Calu3 (cell line): ENCODE measurements around the gene USP17L25. TPM values are rescaled to one million over a fixed set of nuclear protein-coding genes. Genes with fewer than 3 reads are reported as not detected.
"Not testable (repeated sequence)": the region's sequence is repeated elsewhere in the genome, so short reads cannot be mapped to it uniquely, and the experiment has no call there.

ENCODE experiments used
- BruUV-seq: library from RNA; stranded (reverse); fragments of 400-500 nt; replicated peaks from 2 replicates; lab custom pipeline; 2021; lab: Mats Ljungman, UMichigan
- CTCF ChIA-PET: fragments of 300-600 bp; sonication (Branson Sonifier 250); formaldehyde crosslinking; loops from one replicate; lab custom pipeline; 2022; ENCODE audit warnings: antibody characterized with exemption; lab: Charles Lee
- DNase-seq: peaks from one replicate; pipeline ENCODE4 v3.0.0; 2022
- H3K27ac Mint-ChIP-seq: one replicate; pipeline ENCODE4 v1.8.0; 2022; ENCODE audit warnings: mixed read lengths; ENCODE audit not compliant: unreplicated experiment
- H3K27me3 Mint-ChIP-seq: one replicate; pipeline ENCODE4 v1.8.0; 2022; ENCODE audit warnings: mixed read lengths; ENCODE audit not compliant: unreplicated experiment
- H3K36me3 Mint-ChIP-seq: one replicate; pipeline ENCODE4 v1.8.0; 2022; ENCODE audit warnings: mild to moderate bottlenecking, moderate library complexity, mixed read lengths; ENCODE audit not compliant: insufficient read depth, unreplicated experiment
- H3K4me1 Mint-ChIP-seq: one replicate; pipeline ENCODE4 v1.8.0; 2022; ENCODE audit warnings: mild to moderate bottlenecking, low read depth, mixed read lengths; ENCODE audit not compliant: unreplicated experiment
- H3K4me3 Mint-ChIP-seq: one replicate; pipeline ENCODE4 v1.8.0; 2022; ENCODE audit warnings: mild to moderate bottlenecking, low read depth, moderate library complexity, mixed read lengths; ENCODE audit not compliant: unreplicated experiment
- H3K9me3 Mint-ChIP-seq: one replicate; pipeline ENCODE4 v1.8.0; 2022; ENCODE audit warnings: low read depth, mixed read lengths; ENCODE audit not compliant: unreplicated experiment
- intact Hi-C: fragments of 100-400 bp; cut with micrococcal nuclease; formaldehyde crosslinking; loops from one replicate; pipeline ENCODE4 v1.10.0; 2022; ENCODE audit not compliant: unreplicated experiment
- total RNA-seq: library from RNA; stranded (reverse); gene quantifications from 2 replicates; pipeline ENCODE4 v1.2.3, GENCODE V29; 2022

USP17L25 gene
- total RNA-seq, 1 experiment from 2014 or later = not detected

DNA sequence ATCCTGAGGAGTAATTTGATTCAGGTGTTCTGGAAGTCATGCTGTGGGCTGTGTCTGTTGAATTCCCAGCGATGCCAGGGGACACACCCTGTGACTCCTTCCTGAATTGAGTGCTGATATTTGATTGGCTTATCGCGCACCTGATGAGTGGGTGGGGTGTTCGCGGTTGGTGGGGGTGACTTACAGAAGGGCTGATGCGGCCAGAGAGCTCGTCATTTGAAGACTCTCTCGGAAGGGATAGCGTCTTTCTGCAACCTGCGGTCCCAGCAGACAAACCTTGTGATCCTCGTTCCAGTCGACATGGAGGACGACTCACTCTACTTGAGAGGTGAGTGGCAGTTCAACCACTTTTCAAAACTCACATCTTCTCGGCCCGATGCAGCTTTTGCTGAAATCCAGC lies 33.1 kb downstream of the USP17L25 start, which contains the start of gene USP17L30:
USP17L30 (plus strand) TSS at position 301 of the 400 bp plus-strand sequence; CDS start at position 301, 0 bp downstream.
- DNase-seq, H3K27me3 Mint-ChIP-seq, H3K27ac Mint-ChIP-seq, H3K4me3 Mint-ChIP-seq, H3K4me1 Mint-ChIP-seq, CTCF ChIA-PET, H3K9me3 Mint-ChIP-seq, BruUV-seq, intact Hi-C loops, H3K36me3 Mint-ChIP-seq: not testable (repeated sequence)

DNA sequence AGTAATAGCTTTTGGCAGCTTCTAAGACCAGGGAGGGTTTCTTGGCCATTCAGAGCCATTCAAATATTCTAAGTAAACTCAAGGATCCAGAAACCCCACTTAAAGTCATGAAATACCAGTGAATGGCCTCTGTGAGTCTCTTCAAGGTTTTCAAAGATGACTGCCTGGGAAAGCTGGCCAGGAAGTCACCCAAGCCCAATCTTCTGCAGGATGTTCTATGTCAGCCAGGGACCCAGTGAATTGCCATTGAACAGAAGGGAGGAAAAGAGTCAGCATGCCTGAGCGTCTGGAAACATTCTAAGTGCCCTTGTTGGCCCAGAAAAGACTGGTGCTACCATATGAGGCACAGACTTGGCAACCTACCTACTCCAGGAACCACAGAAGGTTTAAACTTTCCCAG lies 50.2 kb downstream of the USP17L25 start:
- H3K27me3 Mint-ChIP-seq, H3K4me1 Mint-ChIP-seq, CTCF ChIA-PET: not testable (repeated sequence)

More for the DNA sequence above, 50.2 kb downstream of the USP17L25 start:
- DNase-seq, H3K9me3 Mint-ChIP-seq, BruUV-seq, intact Hi-C loops, H3K27ac Mint-ChIP-seq, H3K36me3 Mint-ChIP-seq, H3K4me3 Mint-ChIP-seq: not testable (repeated sequence)

Other genes with a start within 250 kb of the USP17L25 start
- gene FAM90A26, start 159.5 kb upstream of the USP17L25 start, total RNA-seq = not detected in 2 replicates
- gene USP17L10, start 119.3 kb upstream of the USP17L25 start, total RNA-seq = not detected in 2 replicates
- gene USP17L11, start 114.5 kb upstream of the USP17L25 start, total RNA-seq = not detected in 2 replicates
- gene USP17L12, start 109.8 kb upstream of the USP17L25 start, total RNA-seq = not detected in 2 replicates
- gene USP17L13, start 105.0 kb upstream of the USP17L25 start, total RNA-seq = not detected in 2 replicates
- gene USP17L15, start 95.5 kb upstream of the USP17L25 start, total RNA-seq = not detected in 2 replicates
- not detected in 2 replicates for gene USP17L17, start 86.0 kb upstream of the USP17L25 start, total RNA-seq
- gene USP17L18, start 81.3 kb upstream of the USP17L25 start, total RNA-seq = not detected in 2 replicates
- not detected in 2 replicates for gene USP17L19, start 76.5 kb upstream of the USP17L25 start, total RNA-seq
- not detected in 2 replicates for gene USP17L20, start 71.8 kb upstream of the USP17L25 start, total RNA-seq
- gene USP17L21, start 67.0 kb upstream of the USP17L25 start, total RNA-seq = not detected in 2 replicates
- gene USP17L22, start 62.3 kb upstream of the USP17L25 start, total RNA-seq = not detected in 2 replicates
- gene USP17L24, start 4.7 kb upstream of the USP17L25 start, total RNA-seq = not detected in 2 replicates
- not detected in 2 replicates for gene USP17L26, start 4.7 kb downstream of the USP17L25 start, total RNA-seq
- gene USP17L5, start 9.5 kb downstream of the USP17L25 start, total RNA-seq = not detected in 2 replicates
- gene USP17L27, start 14.2 kb downstream of the USP17L25 start, total RNA-seq = not detected in 2 replicates
- not detected in 2 replicates for gene USP17L28, start 19.0 kb downstream of the USP17L25 start, total RNA-seq
- not detected in 2 replicates for gene USP17L29, start 23.7 kb downstream of the USP17L25 start, total RNA-seq
- gene USP17L30, start 33.2 kb downstream of the USP17L25 start, total RNA-seq = not detected in 2 replicates
- not detected in 2 replicates for gene DEFB131A, start 114.5 kb downstream of the USP17L25 start, total RNA-seq